ENCODE data around the gene PARVG.

The PARVG gene

DNA sequence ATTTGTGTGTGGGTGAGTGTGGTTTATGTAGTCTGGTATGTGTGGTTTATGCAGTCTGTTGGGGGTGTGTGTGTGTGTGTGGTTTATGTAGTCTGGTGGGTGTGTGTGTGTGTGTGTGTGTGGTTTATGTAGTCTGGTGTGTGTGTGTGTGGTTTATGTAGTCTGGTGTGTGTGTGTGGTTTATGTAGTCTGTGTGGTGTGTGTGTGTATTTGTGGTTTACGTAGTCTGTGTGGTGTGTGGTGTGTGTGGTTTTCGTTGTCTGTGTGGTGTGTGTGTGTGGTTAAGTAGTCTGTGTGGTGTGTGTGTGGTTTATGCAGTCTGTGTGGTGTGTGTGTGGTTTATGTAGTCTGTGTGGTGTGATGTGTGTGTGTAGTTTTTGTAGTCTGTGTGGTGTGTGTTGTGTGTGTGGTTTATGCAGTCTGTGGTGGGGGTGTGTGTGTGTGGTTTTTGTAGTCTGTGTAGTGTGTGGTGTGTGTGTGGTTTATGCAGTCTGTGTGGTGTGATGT is 26.2 kb upstream of the PARVG start:
- DNase-seq (ENCODE audit: low spot score): no peak

DNA sequence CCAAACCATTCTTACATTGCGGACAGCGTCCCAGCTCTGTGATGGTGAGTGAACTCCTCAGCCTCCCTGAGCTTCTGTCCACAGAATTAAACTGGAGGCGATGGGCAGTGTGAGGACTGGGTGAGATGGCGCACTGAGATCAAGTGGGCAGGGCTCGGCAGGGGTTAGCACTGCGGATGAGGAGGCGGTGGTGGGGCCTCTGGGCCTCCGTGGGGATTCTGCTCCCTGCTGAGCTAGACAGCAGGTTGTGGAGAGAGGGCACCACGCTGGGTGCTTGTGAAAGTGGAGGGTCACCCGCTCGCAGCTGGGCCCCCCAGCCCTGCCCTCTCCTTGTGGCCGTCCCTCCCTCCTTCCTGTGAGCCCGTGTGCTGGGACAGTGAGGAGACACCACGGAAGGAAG is 25.6 kb upstream of the PARVG start:
- no peak for DNase-seq (ENCODE audit: low spot score)

DNA sequence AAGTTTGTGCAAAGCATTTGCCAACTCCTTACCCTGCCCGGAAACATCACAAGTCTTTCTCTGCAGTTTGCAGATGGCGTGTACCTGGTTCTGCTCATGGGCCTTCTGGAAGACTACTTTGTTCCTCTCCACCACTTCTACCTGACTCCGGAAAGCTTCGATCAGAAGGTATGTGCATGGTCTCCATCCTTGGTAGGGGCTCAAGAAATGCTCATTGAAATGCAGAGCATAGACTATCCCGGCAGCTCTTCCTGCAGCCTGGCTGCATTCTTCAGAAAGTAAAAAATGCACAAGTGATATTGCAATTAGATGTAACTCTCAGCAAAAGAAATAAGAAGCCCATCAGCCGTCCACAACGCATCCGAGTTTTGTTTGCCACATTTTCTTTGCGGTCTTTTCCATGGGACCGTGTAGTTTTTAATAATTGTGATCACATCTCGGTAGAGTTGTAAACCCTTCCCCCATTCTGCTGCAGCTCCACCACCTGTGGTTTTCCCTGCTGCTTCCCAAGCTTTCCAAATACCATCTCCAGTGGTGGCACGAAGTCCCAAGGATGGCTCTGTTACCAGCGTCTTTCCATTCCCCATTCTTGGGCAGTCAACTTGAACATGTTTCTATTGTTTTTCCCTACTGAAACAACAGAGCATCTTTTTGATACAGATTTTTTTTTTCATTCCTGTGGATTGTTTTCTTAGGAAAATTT is 22.7 kb upstream of the PARVG start:
- DNase-seq (ENCODE audit: low spot score): no peak

DNA sequence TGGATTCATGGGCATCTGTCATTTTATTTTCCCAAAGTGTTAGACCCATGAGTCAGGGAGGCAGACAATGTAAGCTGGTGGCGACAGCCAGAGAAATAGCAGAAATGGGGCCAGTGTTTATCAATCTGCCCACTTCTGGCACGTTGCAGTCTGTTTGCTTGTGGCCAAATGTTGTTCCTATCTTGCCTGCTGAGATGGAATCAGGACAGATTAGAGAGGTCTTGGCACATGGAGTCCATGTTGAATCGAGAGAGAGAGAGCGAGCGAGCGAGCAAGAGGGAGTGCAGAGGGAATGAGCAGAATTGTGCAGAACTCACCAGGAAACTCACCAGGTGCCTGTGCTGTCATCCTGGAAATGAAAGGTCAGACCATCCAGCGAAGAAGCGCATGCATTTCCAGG is 21.9 kb upstream of the PARVG start:
- DNase-seq (ENCODE audit: low spot score): no peak

DNA sequence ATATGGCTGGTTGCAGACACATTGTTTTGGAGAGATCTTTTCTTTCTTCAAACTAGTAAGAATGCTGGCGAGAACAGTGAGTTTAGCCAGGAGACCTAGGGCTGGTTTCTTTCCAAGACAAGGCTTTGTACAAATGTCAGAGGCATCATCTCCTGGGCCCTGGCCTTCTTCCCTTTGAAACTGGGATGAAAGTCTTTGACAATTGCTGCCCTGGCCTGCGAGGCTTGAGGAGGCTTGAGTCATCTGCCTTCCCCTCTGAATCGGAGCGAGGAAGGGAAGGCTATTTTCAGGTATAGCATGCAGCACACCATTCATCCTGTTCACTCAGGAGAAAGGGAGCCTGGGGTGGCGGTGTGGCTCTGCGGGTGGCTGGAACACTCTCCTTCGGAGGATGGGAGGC is 21.5 kb upstream of the PARVG start:
- DNase-seq (ENCODE audit: low spot score): no peak

DNA sequence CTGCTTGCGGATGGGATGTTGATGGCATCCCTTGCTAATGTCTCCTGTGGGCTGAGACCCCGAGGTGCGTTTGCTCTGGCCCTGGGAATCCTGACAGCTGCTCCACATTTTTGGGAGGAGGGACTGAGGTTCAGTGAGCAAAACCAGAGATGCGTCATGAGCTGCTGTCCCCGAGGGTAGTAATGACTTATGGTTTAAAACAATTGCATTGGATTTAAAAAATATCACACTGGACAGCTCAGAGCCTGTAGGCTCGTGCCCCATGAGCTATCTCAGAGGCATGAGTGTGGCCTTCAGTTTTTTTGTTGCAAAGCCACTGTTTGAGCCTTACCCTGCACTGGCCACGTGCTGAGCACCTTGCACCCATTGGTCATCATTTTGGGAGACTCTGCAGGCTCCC is 20.9 kb upstream of the PARVG start:
- no peak for DNase-seq (ENCODE audit: low spot score)

DNA sequence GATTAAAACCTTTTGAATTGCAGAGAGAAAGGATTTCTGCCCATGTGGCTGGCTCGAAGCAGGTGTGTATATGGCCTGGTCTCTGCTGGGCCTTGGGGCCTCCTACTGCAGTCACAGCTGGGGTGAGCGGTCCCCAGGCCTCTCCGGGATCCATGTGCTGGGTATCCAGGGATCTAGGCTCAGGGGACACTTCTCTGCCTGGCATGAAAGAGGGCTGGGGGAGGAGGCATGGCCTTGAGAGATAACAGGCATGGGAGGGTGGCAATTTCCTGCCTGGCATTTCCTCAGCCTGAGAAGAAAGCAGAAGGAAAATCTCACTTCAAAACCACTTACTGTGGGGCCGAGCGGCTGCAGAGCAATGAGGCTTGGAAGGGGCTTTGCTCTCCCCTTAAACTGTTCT is 20.3 kb upstream of the PARVG start:
- DNase-seq (ENCODE audit: low spot score): no peak

DNA sequence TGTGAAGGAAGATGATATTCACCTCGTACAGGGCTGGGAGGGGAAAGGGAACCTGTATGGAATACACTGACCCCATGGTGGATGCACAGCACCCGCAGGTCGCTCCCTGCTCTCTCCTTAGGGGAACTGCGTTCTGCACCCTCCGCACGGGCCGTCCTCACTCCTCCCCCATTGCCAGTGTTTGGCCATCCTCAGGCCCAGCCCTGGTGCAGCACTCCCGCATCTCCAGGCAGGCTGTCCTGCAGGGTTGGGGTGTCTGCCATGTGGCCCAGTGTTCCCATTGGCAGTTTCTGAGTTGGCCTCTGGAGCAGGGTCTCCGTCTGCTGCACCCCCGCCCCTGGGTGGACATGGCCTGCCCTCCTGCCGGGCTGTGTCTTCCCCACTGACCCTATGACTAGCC is 19.1 kb upstream of the PARVG start:
- no peak for DNase-seq (ENCODE audit: low spot score)

DNA sequence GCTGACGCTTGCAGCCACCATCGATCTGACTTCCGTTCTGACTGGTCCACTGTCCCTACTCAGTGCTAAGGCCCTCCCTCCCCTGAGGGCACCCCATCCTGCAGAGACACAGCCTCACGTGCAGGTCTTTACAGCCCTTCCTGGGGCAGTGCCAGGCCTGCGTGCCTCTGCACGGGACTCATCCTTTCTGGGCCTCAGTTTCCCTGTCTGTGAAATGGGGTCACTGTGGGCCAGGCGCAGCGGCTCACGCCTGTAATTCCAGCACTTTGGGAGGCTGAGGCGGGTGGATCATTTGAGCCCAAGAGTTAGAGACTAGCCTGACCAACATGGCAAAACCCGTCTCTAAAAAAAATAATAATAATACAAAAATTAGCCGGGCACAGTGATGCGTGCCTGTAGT is 17.8 kb upstream of the PARVG start:
- no peak for DNase-seq (ENCODE audit: low spot score)

DNA sequence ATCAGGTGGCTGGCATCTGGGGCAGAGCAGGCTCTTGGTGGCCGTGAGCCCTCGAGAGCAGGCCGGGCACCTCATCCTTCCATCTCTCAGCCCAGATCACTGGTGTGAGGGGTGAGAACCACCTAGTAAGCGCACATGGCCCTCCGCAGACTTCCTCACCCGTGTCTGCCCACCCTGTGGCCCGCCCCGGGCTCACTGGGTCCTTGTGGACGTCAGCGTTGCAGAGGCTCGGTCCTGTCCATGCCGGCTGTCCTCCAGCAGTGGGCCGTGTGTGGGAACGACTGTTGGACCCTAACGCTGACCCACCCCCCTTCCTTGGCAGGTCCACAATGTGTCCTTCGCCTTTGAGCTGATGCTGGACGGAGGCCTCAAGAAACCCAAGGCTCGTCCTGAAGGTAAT is 17.2 kb upstream of the PARVG start:
- DNase-seq (ENCODE audit: low spot score): no peak

DNA sequence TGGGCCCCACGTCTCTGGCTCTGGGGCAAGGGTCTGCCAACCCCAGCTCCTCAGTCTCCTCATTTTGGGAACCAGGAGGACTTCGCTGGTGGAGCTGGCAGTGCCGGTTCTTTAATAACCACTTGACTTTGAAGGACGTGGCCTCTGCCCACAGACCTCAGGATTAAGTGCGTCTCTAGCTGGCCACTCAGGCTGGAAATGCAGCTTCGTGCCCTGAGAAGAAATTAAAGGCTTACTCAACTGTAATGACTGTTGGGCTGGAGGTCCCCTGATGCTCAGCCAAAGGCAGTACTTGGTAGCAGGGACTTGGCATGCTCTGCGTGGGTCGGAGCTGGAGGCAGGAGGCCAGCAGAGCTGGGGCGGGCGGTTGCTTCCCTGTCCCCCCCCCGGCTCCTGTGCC is 16.7 kb upstream of the PARVG start:
- DNase-seq (ENCODE audit: low spot score): no peak

DNA sequence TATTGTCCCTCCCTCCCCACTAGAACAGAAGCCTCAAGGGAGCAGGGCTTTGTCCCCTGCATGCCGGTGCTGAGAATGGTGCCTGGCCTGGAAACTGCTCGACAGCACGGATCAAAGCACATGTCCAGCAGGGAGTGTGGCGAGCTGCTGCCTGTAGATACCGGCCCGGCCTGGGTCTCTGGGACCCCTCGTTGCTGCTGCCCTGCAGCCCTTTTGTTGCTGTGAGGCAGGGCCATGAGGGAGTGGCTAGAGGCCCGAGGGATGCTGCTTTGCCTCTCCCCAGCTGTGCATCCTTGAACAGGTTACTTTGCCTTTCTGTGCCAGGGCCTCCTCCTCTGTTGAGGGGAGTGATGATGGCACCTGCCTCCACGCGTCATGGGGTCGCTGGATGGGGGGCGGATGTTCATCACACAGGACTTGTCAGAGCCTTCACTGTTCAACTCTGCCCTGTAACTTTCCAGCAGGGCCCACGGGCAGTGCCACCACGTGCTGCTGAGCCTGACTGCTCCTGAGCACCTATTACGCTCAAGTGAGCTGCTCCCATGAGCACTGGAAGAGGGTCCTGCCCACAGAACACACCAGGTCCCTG is 15.3 kb upstream of the PARVG start:
- DNase-seq (ENCODE audit: low spot score): no peak

DNA sequence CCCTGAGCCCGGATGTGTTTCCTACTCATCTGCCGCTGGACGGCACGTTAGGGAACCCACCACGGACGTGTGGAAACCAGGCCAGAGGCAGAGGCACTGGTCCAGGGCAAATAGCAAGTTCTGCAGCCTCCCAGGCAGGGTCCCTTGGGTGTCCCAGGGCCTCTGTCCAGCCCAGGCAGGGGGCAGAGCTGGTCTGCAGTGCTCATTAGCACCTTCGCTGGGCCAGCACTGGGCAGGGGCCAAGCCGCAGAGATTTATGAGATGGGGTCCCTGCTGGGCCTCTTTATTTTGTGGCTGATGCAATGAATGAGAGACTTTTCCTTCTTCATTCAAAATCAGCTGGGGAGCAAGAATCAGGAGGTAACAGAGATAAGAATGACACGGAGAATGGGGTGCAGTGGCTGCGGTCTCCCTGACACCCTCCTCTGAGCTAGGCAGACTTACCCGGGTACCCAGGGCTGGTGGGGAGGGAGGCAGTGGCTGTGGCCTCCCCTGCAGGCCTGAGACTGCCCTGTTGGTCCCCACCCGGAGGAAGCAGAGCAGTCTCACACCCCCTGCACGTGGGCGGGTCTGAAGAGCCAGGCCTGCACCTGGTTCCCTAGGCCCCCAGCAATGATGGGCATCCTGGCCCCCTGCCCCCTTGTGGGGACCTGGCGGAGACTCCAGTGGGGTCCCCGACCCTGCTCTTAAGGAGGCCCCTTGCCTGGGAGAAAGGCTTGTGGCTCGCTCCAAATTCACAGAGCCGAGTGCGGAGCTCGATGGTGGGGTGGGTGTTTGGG is 14.0 kb upstream of the PARVG start:
- DNase-seq (ENCODE audit: low spot score): no peak

DNA sequence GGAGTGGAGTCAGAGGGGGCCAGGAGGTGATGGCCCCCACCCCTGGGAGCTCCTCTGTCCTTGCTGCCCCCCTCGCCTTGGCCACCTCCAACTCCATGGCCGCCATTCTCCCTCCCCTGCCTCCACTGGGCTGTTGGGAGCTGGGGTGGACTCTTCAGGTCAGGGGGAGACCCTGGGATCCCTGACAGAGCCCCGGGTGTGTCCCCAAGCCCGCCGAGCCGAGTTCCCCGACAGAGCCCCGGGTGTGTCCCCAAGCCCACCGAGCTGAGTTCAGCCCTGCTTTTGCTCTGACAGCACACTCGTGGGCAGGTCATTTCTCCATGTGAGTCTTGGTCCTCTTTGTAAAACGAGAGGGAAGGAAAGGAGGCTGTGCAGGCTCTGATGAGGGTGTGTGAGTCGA is 13.2 kb upstream of the PARVG start:
- no peak for DNase-seq (ENCODE audit: low spot score)

DNA sequence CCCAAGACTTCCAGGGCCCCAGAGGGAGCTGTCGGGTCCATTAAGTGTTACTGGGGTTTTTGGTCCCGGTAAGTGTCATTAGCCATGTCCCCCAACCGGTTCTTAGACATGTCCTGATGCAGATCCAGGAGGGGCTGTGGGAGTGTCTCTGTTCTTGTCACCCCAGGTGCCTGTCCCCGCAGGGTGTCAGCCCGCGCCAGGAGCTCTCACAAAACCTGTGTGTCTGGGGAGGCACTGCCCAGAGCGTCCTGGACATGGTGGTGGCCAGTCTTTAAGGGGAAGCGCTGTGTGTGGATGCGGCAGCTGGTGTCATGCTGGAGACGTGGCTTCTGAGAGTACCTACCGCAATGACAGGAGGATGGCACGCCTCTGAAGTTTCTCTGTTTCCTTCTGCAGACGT is 12.5 kb upstream of the PARVG start:
- no peak for DNase-seq (ENCODE audit: low spot score)

DNA sequence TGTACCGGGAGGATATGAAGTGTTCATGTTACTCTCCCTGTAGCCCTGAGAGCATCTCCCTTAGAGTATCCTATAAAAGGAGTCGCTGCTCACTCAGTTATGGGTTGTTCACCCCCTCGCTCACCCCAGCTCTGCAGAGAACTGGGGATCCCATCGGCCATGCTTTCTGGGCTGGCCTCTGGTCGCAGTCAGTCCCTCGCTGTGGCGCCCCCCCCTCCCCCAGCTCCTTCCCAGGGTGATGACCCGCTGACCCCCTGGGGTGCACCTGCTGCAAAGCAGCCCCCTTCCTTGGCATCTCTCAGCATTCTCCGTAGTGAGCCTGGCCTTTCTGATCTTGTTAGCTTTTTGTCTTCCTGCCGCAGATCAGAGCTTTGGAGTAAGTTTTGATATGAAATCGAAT is 10.3 kb upstream of the PARVG start:
- DNase-seq (ENCODE audit: low spot score): no peak

DNA sequence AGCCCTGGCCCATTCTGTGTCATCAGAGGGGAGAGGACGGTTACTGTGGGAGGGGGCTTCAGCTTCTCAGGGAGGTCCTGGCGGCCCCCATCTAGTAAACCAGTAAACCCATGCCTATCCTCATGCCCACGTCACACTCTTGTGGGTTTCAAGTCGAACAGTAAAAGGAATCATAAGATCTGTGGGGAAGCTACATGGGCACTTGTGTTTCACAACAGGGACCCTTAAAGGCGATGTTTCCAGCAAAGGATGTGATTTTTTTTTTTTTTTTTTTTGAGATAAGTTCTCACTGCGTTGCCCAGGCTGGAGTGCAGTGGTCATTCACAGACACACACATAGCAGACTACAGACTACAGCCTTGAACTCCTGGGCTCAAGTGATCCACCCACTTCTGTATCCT is 9.2 kb upstream of the PARVG start:
- no peak for DNase-seq (ENCODE audit: low spot score)

DNA sequence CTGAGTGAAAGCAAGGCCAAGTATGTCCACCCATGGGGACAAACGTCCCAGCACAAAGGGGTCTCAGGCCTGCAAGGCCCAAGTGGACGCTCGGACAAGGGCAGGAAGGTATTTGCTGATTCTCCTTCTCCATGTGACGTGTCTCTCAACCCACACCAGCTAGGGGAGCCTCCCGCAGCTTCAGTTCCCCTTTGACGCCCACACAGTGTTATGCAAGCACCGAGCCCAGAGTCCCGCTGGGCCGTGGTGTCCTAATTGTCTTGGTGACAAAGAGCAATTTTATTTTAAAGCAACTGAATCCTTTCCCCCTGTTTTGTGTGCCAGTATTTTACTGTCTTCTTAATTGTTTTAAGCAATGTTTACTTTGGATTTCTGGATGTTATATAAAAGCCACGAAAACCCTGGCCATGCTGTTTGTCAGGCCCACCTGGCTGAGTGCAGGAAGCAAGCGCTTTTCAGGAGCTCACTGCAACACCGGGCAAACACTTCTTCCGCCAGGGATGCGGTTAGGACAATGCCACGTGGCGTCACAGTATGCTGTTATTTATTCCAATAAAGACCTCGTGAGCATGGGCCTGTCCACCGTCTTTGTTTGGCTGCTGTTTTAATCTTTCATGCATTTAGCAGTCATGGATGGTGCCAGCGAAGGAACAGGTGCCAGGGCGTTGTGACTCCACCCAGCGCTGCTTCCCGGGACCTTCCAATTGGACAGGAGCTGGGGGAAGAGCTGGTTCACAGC is 8.2 kb upstream of the PARVG start:
- no peak for DNase-seq (ENCODE audit: low spot score)

DNA sequence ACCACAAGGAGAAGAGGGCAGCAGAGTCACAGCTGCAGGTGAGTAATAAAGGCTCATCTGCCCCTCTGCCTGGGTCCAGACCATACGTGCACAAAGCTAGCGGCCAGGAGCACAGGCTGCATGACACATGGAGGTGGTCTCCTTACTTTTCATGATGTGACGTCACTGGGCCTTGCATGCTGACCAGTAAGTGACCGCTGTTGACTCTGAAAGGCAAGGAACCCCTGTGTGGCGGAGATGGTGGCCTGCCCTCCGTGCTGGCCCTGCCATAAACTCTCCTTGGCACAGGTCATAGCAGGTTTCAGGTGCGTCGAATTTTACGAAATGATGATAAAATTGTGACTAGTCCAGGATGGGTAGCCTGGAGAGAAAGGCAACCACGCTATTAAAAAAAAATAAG is 7.6 kb upstream of the PARVG start:
- DNase-seq (ENCODE audit: low spot score): no peak

DNA sequence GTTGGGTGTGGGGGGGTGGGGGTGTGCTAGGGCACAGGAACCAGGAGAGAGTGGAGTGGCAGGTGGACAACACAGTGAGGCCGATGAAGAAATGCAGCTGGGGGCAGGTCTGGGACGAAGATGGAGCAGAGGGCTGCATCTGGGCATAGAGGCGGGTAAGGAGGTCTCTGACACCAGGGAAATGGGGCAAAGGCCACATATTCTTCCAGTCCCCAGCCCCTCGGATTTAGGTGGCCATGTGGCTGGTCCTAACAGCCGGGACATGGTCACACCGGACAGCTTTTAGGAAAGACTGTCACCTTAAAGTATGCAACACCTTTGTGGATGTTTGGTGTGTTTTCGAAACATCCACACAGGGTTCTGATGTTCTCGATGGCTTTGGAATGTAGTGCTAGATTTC is 5.0 kb upstream of the PARVG start:
- DNase-seq (ENCODE audit: low spot score): no peak

DNA sequence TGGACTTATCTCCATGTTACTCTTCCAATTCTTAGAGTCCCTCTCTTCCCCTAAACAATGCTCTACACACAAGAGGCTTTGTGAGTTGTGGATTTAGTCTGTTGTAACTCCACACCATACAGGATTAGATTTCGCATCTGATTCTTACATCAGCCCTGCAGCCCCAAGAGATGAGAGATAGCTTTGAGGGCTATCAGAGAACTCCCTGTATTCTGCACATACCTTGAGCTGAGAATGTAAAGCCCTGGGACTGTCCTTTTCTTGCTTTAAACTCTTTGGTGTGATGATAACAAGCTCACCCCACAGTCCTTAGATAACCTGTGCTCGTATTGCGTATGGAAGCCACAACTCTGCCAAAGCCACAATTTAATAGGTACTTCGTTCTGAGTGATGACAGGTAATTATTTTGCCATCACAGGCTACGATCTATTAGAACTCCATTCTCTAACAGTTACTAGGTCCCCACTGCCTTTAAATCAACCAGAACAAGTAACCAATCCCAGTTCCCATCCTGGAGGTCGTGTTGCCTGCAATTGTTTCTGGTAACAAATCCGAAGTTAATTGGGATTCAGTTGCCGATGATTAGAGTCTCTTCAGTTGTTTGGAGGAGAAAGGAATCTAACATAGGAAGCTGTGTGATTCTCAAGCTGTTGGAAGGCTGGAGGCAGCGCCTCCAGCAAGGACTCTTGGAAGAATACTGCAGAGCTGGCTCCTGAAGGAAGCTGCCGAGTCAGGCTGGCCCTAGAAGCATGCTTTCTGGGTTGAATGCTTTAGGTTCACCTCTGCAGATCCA is 1.3 kb upstream of the PARVG start:
- no peak for DNase-seq (ENCODE audit: low spot score)

All from RKO (cell line).